Thoracic aorta (tissue), 2 donors: Measurements from ENCODE around the gene GBP1. TPM values are rescaled to one million over a fixed set of nuclear protein-coding genes. Genes with fewer than 3 reads are reported as not detected.
A peak's percentile ranks its signal among the peaks of the same experiment; 100 is the strongest.

ENCODE experiments used
- ATAC-seq: fragments of 150-250 bp; one replicate; pipeline ENCODE4 v1.8.0; 2017; ENCODE audit warnings: low read depth; ENCODE audit not compliant: insufficient number of reproducible peaks, low FRiP score
- DNase-seq: peaks from one replicate; pipeline ENCODE4 v3.0.0-alpha.2; 2020; ENCODE audit warnings: low spot score
- H3K27ac ChIP-seq, 2 donors: fragments of 200-600 bp; sonication (generic); 1 replicate in 1 of 2; 2 replicates in 1 of 2; pipeline ENCODE4 v1.5.1; 2016; ENCODE audit warnings: mild to moderate bottlenecking in 2 of 2, moderate library complexity in 2 of 2
- H3K27me3 ChIP-seq: fragments of 200-600 bp; sonication (generic); replicated peaks from 2 replicates; pipeline ENCODE4 v1.6.0; 2016; ENCODE audit warnings: mild to moderate bottlenecking; ENCODE audit not compliant: insufficient read depth
- H3K36me3 ChIP-seq: fragments of 200-600 bp; sonication (generic); one replicate; pipeline ENCODE4 v1.5.1; 2016
- H3K4me1 ChIP-seq, 2 donors: fragments of 200-600 bp; sonication (generic); 1 replicate in 1 of 2; 2 replicates in 1 of 2; pipeline versions ENCODE4 v1.5.1 to v1.6.0; 2016; ENCODE audit warnings: low read depth in 2 of 2, mild to moderate bottlenecking in 1 of 2; ENCODE audit not compliant: control insufficient read depth in 1 of 2
- H3K4me3 ChIP-seq: fragments of 200-600 bp; sonication (generic); 2 replicates; pipeline ENCODE4 v1.5.1; 2016; ENCODE audit warnings: mild to moderate bottlenecking
- H3K9me3 ChIP-seq: fragments of 200-600 bp; sonication (generic); 2 replicates; pipeline ENCODE4 v1.5.1; 2016
- total RNA-seq, 2 donors: library from RNA; depleted of rRNA; stranded (reverse); fragments of >200 nt; gene quantifications; one replicate each; pipeline versions ENCODE4 v1.1.0 to v1.2.3, GENCODE V29; 2016
- TF ChIP-seq, protein P1 (sequence below): fragments of 200-600 bp; sonication (generic); IDR thresholded peaks from one replicate; pipeline ENCODE4 v1.5.1; 2019; ENCODE audit warnings: antibody characterized with exemption

The GBP1 gene
- 10 to 100 TPM; 26.4 to 68.9 TPM for total RNA-seq

GRCh38 chr1:89065079-89065868, at the start of gene GBP1:
Gene GBP1, minus strand, starts transcription at chr1:89065208. Its CDS starts 1,974 bp downstream, at chr1:89063234.
- Histone ChIP-seq H3K4me1 (peaks cover 18 to 38% of the 10 kb centered on the region in 2 donors), H3K4me3 (peak within 1 kb of the TSS; percentile 91), H3K27me3 (no peaks in the 10 kb centered on the region), H3K9me3 (no peaks in the 10 kb centered on the region), H3K36me3 (no peaks in the 10 kb centered on the region), H3K27ac (peak within 1 kb of the TSS; percentile 87 to 89)
- no peak for DNase-seq
- TF ChIP-seq, protein P1, sequence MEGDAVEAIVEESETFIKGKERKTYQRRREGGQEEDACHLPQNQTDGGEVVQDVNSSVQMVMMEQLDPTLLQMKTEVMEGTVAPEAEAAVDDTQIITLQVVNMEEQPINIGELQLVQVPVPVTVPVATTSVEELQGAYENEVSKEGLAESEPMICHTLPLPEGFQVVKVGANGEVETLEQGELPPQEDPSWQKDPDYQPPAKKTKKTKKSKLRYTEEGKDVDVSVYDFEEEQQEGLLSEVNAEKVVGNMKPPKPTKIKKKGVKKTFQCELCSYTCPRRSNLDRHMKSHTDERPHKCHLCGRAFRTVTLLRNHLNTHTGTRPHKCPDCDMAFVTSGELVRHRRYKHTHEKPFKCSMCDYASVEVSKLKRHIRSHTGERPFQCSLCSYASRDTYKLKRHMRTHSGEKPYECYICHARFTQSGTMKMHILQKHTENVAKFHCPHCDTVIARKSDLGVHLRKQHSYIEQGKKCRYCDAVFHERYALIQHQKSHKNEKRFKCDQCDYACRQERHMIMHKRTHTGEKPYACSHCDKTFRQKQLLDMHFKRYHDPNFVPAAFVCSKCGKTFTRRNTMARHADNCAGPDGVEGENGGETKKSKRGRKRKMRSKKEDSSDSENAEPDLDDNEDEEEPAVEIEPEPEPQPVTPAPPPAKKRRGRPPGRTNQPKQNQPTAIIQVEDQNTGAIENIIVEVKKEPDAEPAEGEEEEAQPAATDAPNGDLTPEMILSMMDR: no peak
- peak; percentile 91 for ATAC-seq

GRCh38 chr1:89114662-89115061, 49.7 kb upstream of the GBP1 start:
- Histone ChIP-seq H3K27me3 (no peaks in the 10 kb centered on the region), H3K4me3 (no peak overlapping the region), H3K9me3 (no peaks in the 10 kb centered on the region), H3K27ac (no peak overlapping the region), H3K36me3 (peaks cover 73% of the 10 kb centered on the region), H3K4me1 (no peaks in the 10 kb centered on the region)
- TF ChIP-seq, protein P1: no peak
- no peak for DNase-seq
- ATAC-seq: no peak

- TF ChIP-seq, protein P1: no peak
- H3K27ac ChIP-seq: no peak overlapping the region
- H3K27me3 ChIP-seq: no peaks in the 10 kb centered on the region
- H3K36me3 ChIP-seq: peaks cover 64% of the 10 kb centered on the region
- ATAC-seq (no peak), DNase-seq (no peak)
- H3K4me3 ChIP-seq: no peak overlapping the region
- H3K9me3 ChIP-seq: no peaks in the 10 kb centered on the region
- no peaks in the 10 kb centered on the region for H3K4me1 ChIP-seq
These were observed 48.0 kb upstream of the GBP1 start for GRCh38 chr1:89112871-89113613.

DNA sequence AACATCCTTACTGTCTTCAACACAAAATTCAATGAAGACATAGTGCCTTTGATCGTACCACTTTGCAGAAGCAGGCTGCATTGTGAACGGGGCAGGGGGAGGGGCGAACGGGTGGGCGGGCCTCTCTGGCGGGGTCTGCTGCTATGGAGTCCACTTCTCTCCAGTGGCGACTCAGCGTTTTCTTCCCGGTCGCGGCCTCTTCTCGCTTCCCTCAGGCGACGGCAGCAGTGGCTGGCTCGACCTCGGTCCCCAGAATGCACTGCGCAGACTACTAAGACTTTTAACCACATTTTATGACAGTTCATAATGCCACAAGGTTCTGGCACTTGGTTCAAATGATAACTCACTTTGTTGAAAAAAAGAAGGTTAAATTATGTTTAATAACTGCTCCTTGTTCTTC, 39.7 kb upstream of the GBP1 start:
- DNase-seq (no peak), ATAC-seq (no peak)
- no peaks in the 10 kb centered on the region for H3K27me3 ChIP-seq
- TF ChIP-seq, protein P1: no peak
- H3K4me1 ChIP-seq: no peaks in the 10 kb centered on the region
- no peak overlapping the region for H3K4me3 ChIP-seq
- peaks cover 35% of the 10 kb centered on the region for H3K36me3 ChIP-seq
- no peaks in the 10 kb centered on the region for H3K9me3 ChIP-seq
- no peak overlapping the region for H3K27ac ChIP-seq

DNA sequence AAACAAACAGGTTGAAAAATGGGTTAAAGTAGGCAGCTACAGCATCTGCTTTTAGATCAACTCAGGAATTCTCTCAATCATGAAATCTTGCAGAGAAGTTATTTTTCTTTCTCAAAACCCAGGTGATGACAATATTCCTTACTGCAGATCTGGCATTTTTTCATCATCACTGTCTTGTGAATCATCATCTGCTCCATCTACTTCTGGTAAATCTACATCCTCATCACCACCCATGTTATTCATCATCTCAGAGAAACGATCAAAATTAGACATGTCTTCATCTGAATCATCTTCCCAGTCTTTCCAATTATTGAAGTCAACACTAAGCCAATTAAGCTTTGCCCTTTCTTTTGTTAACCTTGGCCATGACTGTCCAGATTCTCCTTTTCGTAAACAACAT, 39.1 kb upstream of the GBP1 start:
- TF ChIP-seq, protein P1: no peak
- Histone ChIP-seq H3K9me3 (no peaks in the 10 kb centered on the region), H3K4me3 (no peak overlapping the region), H3K36me3 (peaks cover 33% of the 10 kb centered on the region), H3K27me3 (no peaks in the 10 kb centered on the region), H3K4me1 (no peaks in the 10 kb centered on the region), H3K27ac (no peak overlapping the region)
- ATAC-seq: no peak
- no peak for DNase-seq
